ENCODE results near the gene TET2. TPM values are rescaled to one million over a fixed set of nuclear protein-coding genes. Genes with fewer than 3 reads are reported as not detected.

Gene TET2
- total RNA-seq, 6 experiments from 2014 or later, result 5.8 to 8.8 (median 7.0) TPM

DNA sequence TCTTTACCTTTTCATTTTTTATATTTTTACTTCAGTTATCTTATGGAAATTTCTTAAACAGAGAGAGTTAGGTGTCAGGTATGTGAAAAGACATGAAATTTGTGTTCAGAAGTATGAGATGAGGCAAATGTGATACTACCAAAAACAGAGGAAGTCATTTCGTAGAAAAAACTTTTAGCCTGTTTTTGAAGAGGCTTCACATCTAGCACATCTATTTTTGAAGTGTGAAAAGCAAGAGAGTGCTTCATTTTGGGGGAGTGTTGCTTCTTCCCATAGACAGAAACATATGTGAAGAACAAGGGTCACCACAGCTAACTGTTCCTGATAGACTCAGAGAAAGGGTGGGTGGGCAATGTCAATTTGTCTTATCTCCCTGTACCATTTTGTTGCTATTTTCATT is 125.3 kb downstream of the TET2 start:
- Histone ChIP-seq H3K36me3 (peaks cover 0 to 50% (median 9%) of the 10 kb centered on the region in 4 donors), H3K9me3 (no peaks in the 10 kb centered on the region), H3K27ac (no peak overlapping the region), H3K4me1 (no peaks in the 10 kb centered on the region), H3K27me3 (no peaks in the 10 kb centered on the region), H3K4me3 (no peak overlapping the region)
- 100% methylated on average over 1 of the region's 1 CpG for WGBS (ENCODE audit: insufficient coverage, low coverage, low lambda C conversion rate, missing lambda C conversion rate)
- DNase-seq, result no peak
- TF ChIP-seq POLR2A (IDR thresholded peaks at IDR 0.05), result no peak
- TF ChIP-seq, protein P1, sequence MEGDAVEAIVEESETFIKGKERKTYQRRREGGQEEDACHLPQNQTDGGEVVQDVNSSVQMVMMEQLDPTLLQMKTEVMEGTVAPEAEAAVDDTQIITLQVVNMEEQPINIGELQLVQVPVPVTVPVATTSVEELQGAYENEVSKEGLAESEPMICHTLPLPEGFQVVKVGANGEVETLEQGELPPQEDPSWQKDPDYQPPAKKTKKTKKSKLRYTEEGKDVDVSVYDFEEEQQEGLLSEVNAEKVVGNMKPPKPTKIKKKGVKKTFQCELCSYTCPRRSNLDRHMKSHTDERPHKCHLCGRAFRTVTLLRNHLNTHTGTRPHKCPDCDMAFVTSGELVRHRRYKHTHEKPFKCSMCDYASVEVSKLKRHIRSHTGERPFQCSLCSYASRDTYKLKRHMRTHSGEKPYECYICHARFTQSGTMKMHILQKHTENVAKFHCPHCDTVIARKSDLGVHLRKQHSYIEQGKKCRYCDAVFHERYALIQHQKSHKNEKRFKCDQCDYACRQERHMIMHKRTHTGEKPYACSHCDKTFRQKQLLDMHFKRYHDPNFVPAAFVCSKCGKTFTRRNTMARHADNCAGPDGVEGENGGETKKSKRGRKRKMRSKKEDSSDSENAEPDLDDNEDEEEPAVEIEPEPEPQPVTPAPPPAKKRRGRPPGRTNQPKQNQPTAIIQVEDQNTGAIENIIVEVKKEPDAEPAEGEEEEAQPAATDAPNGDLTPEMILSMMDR (IDR thresholded peaks at IDR 0.05), result no peak
- intact Hi-C loops (cut with DNase I), result no loop called here
- no peak for ATAC-seq

GRCh38 chr4:105273230-105273629 is 126.6 kb downstream of the TET2 start:
- Histone ChIP-seq H3K36me3 (peaks cover 0 to 50% (median 9%) of the 10 kb centered on the region in 4 donors), H3K27me3 (no peaks in the 10 kb centered on the region), H3K4me3 (no peak overlapping the region), H3K4me1 (no peaks in the 10 kb centered on the region), H3K27ac (no peak overlapping the region), H3K9me3 (no peaks in the 10 kb centered on the region)
- ATAC-seq, result no peak
- intact Hi-C loops (cut with DNase I), result no loop called here
- no peak for DNase-seq
- no peak for TF ChIP-seq POLR2A (IDR thresholded peaks at IDR 0.05)
- TF ChIP-seq, protein P1 (IDR thresholded peaks at IDR 0.05), result no peak
- WGBS (ENCODE audit: insufficient coverage, low coverage, low lambda C conversion rate, missing lambda C conversion rate), result 73% methylated on average over 1 of the region's 1 CpG

GRCh38 chr4:105274090-105274489 is 127.4 kb downstream of the TET2 start:
- intact Hi-C loops (cut with DNase I), result no loop called here
- Histone ChIP-seq H3K36me3 (peaks cover 0 to 50% (median 9%) of the 10 kb centered on the region in 4 donors), H3K27ac (no peak overlapping the region), H3K4me3 (no peak overlapping the region), H3K27me3 (no peaks in the 10 kb centered on the region), H3K4me1 (no peaks in the 10 kb centered on the region), H3K9me3 (no peaks in the 10 kb centered on the region)
- no peak for ATAC-seq
- WGBS (ENCODE audit: insufficient coverage, low coverage, low lambda C conversion rate, missing lambda C conversion rate), result 83% methylated on average over 2 of the region's 2 CpGs
- TF ChIP-seq, protein P1 (IDR thresholded peaks at IDR 0.05), result no peak
- no peak for TF ChIP-seq POLR2A (IDR thresholded peaks at IDR 0.05)
- no peak for DNase-seq

DNA sequence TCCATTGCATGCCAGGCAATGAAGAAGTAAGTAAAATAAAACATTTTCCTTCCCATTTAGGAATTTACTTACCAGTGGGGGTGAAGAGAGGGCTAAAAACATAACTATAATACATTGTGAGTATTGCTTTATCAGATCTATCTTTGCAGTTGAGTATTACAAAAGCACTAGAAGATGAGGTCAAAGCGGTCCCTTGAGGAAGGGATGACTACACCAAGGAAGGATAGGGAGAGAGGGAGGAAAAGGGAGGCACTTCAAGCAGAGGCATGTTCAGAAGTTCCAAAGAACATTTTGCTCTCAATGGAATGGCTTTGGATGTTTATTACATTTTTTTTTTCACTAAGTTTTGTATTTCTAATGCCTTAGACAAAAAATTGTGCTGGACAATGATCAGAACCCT is 127.8 kb downstream of the TET2 start:
- 100% methylated on average over 1 of the region's 1 CpG for WGBS (ENCODE audit: insufficient coverage, low coverage, low lambda C conversion rate, missing lambda C conversion rate)
- Histone ChIP-seq H3K4me3 (no peak overlapping the region), H3K9me3 (no peaks in the 10 kb centered on the region), H3K27ac (no peak overlapping the region), H3K36me3 (peaks cover 0 to 48% (median 8%) of the 10 kb centered on the region in 4 donors), H3K27me3 (no peaks in the 10 kb centered on the region), H3K4me1 (no peaks in the 10 kb centered on the region)
- ATAC-seq, result no peak
- no peak for DNase-seq
- TF ChIP-seq POLR2A (IDR thresholded peaks at IDR 0.05), result no peak
- TF ChIP-seq, protein P1 (IDR thresholded peaks at IDR 0.05), result no peak
- intact Hi-C loops (cut with DNase I), result no loop called here

All from right lobe of liver (tissue), 6 donors.